Karpas-422 (cell line): Measurements from ENCODE around the gene MTHFD1L. TPM values are rescaled to one million over a fixed set of nuclear protein-coding genes. Genes with fewer than 3 reads are reported as not detected.
A peak's percentile ranks its signal among the peaks of the same experiment; 100 is the strongest.

Experiments
- DNase-seq: peaks from one replicate; pipeline ENCODE4 v3.0.0-alpha.2; 2015
- H2AFZ ChIP-seq: fragments of 200-600 bp; sonication (generic); 2 replicates; pipeline ENCODE4 v1.6.1; 2014; ENCODE audit warnings: antibody characterized with exemption, low read length, mixed read lengths
- H3K27ac ChIP-seq: fragments of 200-600 bp; sonication (generic); 2 replicates; pipeline ENCODE4 v1.5.1; 2014; ENCODE audit warnings: mild to moderate bottlenecking, low read length, moderate library complexity
- H3K27me3 ChIP-seq: fragments of 200-600 bp; sonication (generic); 2 replicates; pipeline ENCODE4 v1.6.1; 2014; ENCODE audit warnings: low read length, mixed read lengths
- H3K36me3 ChIP-seq: fragments of 200-600 bp; sonication (generic); 2 replicates; pipeline ENCODE4 v1.6.1; 2014; ENCODE audit warnings: low read length, mixed read lengths; ENCODE audit not compliant: insufficient read depth
- H3K4me1 ChIP-seq: fragments of 200-600 bp; sonication (generic); 2 replicates; pipeline ENCODE4 v1.6.1; 2014; ENCODE audit warnings: mild to moderate bottlenecking, low read length, mixed read lengths
- H3K4me2 ChIP-seq: fragments of 200-600 bp; sonication (generic); 2 replicates; pipeline ENCODE4 v1.6.1; 2014; ENCODE audit warnings: low read length, low read depth, mild to moderate bottlenecking; ENCODE audit not compliant: poor library complexity, severe bottlenecking
- H3K4me3 ChIP-seq: fragments of 200-600 bp; sonication (generic); 2 replicates; pipeline ENCODE4 v1.5.1; 2014; ENCODE audit warnings: mild to moderate bottlenecking, antibody characterized with exemption, low read length, mixed read lengths
- H3K79me2 ChIP-seq: fragments of 200-600 bp; sonication (generic); 2 replicates; pipeline ENCODE4 v1.6.1; 2014; ENCODE audit warnings: mild to moderate bottlenecking, low read length, mixed read lengths
- H3K9ac ChIP-seq: fragments of 200-600 bp; sonication (generic); 2 replicates; pipeline ENCODE4 v1.6.0; 2014; ENCODE audit warnings: low read length
- H3K9me2 ChIP-seq: fragments of 200-600 bp; sonication (generic), shearing (Covaris generic); replicated peaks from 2 replicates; pipeline ENCODE4 v1.6.0; 2014; ENCODE audit warnings: mild to moderate bottlenecking, low read length, moderate library complexity; ENCODE audit not compliant: insufficient read depth
- H3K9me3 ChIP-seq: fragments of 300-700, 200-600 bp; sonication (generic); 2 replicates; pipeline ENCODE4 v1.6.1; 2014; ENCODE audit warnings: low read length, mixed read lengths
- H4K20me1 ChIP-seq: fragments of 200-600 bp; sonication (generic); 2 replicates; pipeline ENCODE4 v1.6.1; 2014; ENCODE audit warnings: mild to moderate bottlenecking, antibody characterized with exemption, low read length, low read depth; ENCODE audit not compliant: insufficient read depth
- small RNA-seq: library from RNA; depleted of rRNA; stranded (forward); fragments of <200 nt; gene quantifications from one replicate; pipeline ENCODE3, GENCODE V24; 2014
- total RNA-seq: library from RNA; depleted of rRNA; stranded (reverse); fragments of >200 nt; shearing (Covaris generic); gene quantifications from 2 replicates; pipeline ENCODE4 v1.2.3, GENCODE V29; 2014; ENCODE audit warnings: low replicate concordance

MTHFD1L gene
- total RNA-seq, 1 experiment from 2014 or later: 60.7 TPM

- DNase-seq: peak; percentile 21
- Histone ChIP-seq H3K4me1 (no peaks in the 10 kb centered on the region), H3K79me2 (no peaks in the 10 kb centered on the region), H3K27me3 (no peaks in the 10 kb centered on the region), H3K27ac (no peak overlapping the region), H4K20me1 (no peaks in the 10 kb centered on the region), H3K4me3 (no peak overlapping the region), H3K9me3 (no peaks in the 10 kb centered on the region), H3K4me2 (no peak overlapping the region), H2AFZ (no peak overlapping the region), H3K9ac (no peak overlapping the region), H3K36me3 (no peaks in the 10 kb centered on the region), H3K9me2 (no peaks in the 10 kb centered on the region)
Measured at GRCh38 chr6:151149793-151150192, 284.3 kb downstream of the MTHFD1L start.

Small RNA genes within 50 kb of the gene (small RNA-seq; reads per million reads assigned to genes)
- gene RNU6-302P: not detected
